MCF 10A (cell line): ENCODE data around the gene MAFF. TPM values are rescaled to one million over a fixed set of nuclear protein-coding genes. Genes with fewer than 3 reads are reported as not detected.

ENCODE experiments used
- BruUV-seq: library from RNA; stranded (reverse); fragments of 400-500 nt; replicated peaks from 2 replicates; lab custom pipeline; 2021; lab: Mats Ljungman, UMichigan
- CTCF ChIA-PET: fragments of 300-600 bp; sonication (Branson Sonifier 250); formaldehyde crosslinking; extraction: SDS; loops from one replicate; lab custom pipeline; 2021; ENCODE audit warnings: antibody characterized with exemption, inconsistent platforms; lab: Yijun Ruan, JAX
- POLR2A ChIA-PET: fragments of 300-600, 350-650 bp; sonication (Branson Sonifier 250); formaldehyde crosslinking; extraction: SDS; loops from one replicate; lab custom pipeline; 2020; ENCODE audit warnings: antibody characterized with exemption, inconsistent platforms; lab: Yijun Ruan, JAX
- DNase-seq: peaks from one replicate; pipeline ENCODE4 v3.0.0-alpha.2; 2018; ENCODE audit not compliant: unreplicated experiment
- H3K27ac Mint-ChIP-seq: one replicate; pipeline ENCODE4 v1.8.0; 2022; ENCODE audit warnings: mild to moderate bottlenecking, low read depth, mixed read lengths; ENCODE audit not compliant: unreplicated experiment
- H3K27me3 Mint-ChIP-seq: one replicate; pipeline ENCODE4 v1.8.0; 2022; ENCODE audit warnings: mixed read lengths; ENCODE audit not compliant: insufficient read depth, unreplicated experiment
- H3K36me3 Mint-ChIP-seq: one replicate; pipeline ENCODE4 v1.8.0; 2022; ENCODE audit warnings: mild to moderate bottlenecking, moderate library complexity, mixed read lengths; ENCODE audit not compliant: insufficient read depth, unreplicated experiment
- H3K4me1 Mint-ChIP-seq: one replicate; pipeline ENCODE4 v1.8.0; 2022; ENCODE audit warnings: mixed read lengths; ENCODE audit not compliant: insufficient read depth, unreplicated experiment
- H3K4me3 Mint-ChIP-seq: one replicate; pipeline ENCODE4 v1.8.0; 2022; ENCODE audit warnings: mild to moderate bottlenecking, moderate library complexity, mixed read lengths; ENCODE audit not compliant: unreplicated experiment
- H3K9me3 Mint-ChIP-seq: one replicate; pipeline ENCODE4 v1.8.0; 2022; ENCODE audit warnings: mixed read lengths; ENCODE audit not compliant: unreplicated experiment
- CTCF ChIP-seq: fragments of 200-600 bp; IDR thresholded peaks from one replicate; pipeline ENCODE4 v1.8.0; 2022; ENCODE audit warnings: antibody characterized with exemption, mild to moderate bottlenecking; ENCODE audit not compliant: unreplicated experiment
- intact Hi-C: fragments of 100-400 bp; cut with micrococcal nuclease; formaldehyde crosslinking; loops from 2 replicates; pipeline ENCODE4 v1.14.1; 2022
- total RNA-seq: library from RNA; stranded (reverse); gene quantifications from 2 replicates; pipeline ENCODE4 v1.2.3, GENCODE V29; 2022

The MAFF gene
- total RNA-seq, 1 experiment from 2014 or later: 71.4 TPM

DNA sequence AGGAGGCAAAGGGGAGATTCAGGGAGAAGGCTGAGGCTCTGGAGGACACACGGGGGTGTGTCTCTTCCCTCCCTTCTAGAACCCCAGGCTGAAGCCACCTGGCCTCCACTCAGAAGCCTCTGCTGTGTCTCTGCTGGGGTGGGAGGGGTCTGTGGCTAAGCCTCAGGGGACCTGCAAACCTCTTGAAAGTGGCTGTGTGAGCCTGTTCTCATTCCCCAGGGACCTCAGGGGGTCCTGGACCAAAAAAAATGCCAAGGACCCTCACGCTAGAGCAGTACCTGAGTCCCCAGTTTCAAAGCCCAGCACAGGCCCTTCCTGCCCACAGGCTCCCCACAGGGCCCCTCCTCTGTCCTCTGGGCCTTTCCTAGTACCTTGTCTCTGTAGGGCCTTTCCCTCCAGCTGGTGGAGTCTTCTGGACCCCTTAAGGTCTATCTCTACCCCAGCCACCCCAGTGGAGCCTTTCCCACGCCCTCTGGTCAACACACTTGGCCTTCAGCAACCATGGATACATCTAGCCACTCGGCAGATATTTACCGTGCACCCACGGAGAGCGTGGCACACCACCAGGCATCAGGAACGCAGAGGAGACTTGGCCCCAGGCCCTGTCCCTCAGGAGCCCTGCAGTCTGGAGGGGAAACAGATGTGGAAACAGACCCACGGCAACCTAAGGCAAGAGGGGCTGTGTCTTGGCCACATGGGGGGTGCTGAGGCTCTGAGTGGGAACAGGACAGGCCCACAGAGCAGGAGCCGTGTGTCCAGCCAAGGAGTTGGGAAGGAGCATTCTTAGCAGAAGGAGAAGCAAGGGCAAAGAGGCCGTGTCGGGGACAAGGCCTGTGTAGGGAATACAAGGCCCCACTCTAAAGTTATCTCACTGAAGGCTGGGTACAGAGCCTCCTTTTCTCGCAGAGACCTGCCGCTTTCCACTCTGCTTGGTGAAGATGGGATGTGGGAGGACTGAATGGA, 38.6 kb upstream of the MAFF start:
- Mint-ChIP-seq H3K4me1 (peaks cover 6% of the 10 kb centered on the region), H3K27ac (peak overlapping the region; percentile 7), H3K36me3 (peaks cover 13% of the 10 kb centered on the region), H3K4me3 (no peak overlapping the region), H3K9me3 (no peaks in the 10 kb centered on the region), H3K27me3 (no peaks in the 10 kb centered on the region)
- POLR2A ChIA-PET: no interaction called here
- DNase-seq: no peak
- no peak for TF ChIP-seq CTCF
- intact Hi-C loops: no loop called here
- CTCF ChIA-PET: no interaction called here
- BruUV-seq: no TSS peak

GRCh38 chr22:38163844-38164550, 37.8 kb upstream of the MAFF start:
- Mint-ChIP-seq H3K27me3 (no peaks in the 10 kb centered on the region), H3K27ac (no peak overlapping the region), H3K36me3 (peaks cover 14% of the 10 kb centered on the region), H3K9me3 (no peaks in the 10 kb centered on the region), H3K4me3 (no peak overlapping the region), H3K4me1 (peaks cover 6% of the 10 kb centered on the region)
- no TSS peak for BruUV-seq
- TF ChIP-seq CTCF: no peak
- ChIA-PET CTCF (interaction anchor here (0.6 to 1.4 kb wide), 3 partner anchors 48 to 53 kb away, joined by 3 to 7 read pairs (median 3); no protein-coding TSS in a partner anchor), POLR2A (no interaction called here)
- no peak for DNase-seq
- intact Hi-C loops: no loop called here

DNA sequence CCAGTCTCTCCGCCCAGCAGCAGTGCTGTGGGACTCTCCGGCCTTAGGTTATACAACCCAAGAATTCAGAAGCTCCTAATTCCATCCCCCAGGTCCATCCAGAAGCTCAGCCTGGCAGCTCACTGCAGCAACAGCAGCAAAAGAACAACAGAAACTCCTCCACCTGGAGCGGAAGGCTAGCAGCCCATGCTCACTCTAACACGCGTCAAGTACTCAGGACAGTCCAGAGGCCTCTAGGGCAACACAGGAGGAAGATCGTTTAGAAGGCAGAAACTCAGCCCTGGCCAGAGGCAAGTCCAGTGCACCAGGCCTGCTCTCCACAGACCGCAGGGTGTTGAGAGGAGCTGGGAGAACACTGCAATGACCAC, 37.3 kb upstream of the MAFF start:
- no peaks in the 10 kb centered on the region for H3K9me3 Mint-ChIP-seq
- peaks cover 6% of the 10 kb centered on the region for H3K4me1 Mint-ChIP-seq
- no peak for TF ChIP-seq CTCF
- no peak overlapping the region for H3K4me3 Mint-ChIP-seq
- no peak for DNase-seq
- BruUV-seq: no TSS peak
- intact Hi-C loops: no loop called here
- ChIA-PET CTCF (interaction anchor here (0.6 to 1.4 kb wide), 4 partner anchors 38 to 52 kb away, joined by 3 to 7 read pairs (median 4); no protein-coding TSS in a partner anchor), POLR2A (interaction anchor here (1.3 kb wide), 1 partner anchor 16 kb away, joined by 5 read pairs; no protein-coding TSS in a partner anchor)
- no peaks in the 10 kb centered on the region for H3K27me3 Mint-ChIP-seq
- peaks cover 14% of the 10 kb centered on the region for H3K36me3 Mint-ChIP-seq
- H3K27ac Mint-ChIP-seq: no peak overlapping the region
